ENCODE results near the gene KRTAP4-9.
A peak's percentile ranks its signal among the peaks of the same experiment; 100 is the strongest.
"Not testable (repeated sequence)": the region's sequence is repeated elsewhere in the genome, so short reads cannot be mapped to it uniquely, and the experiment has no call there.

The KRTAP4-9 gene

GRCh38 chr17:41105347-41105746 is at the start of gene KRTAP4-9:
Gene KRTAP4-9, plus strand, starts transcription at chr17:41105389. Its CDS starts 0 bp downstream, at chr17:41105389.
- DNase-seq: not testable (repeated sequence)

DNA sequence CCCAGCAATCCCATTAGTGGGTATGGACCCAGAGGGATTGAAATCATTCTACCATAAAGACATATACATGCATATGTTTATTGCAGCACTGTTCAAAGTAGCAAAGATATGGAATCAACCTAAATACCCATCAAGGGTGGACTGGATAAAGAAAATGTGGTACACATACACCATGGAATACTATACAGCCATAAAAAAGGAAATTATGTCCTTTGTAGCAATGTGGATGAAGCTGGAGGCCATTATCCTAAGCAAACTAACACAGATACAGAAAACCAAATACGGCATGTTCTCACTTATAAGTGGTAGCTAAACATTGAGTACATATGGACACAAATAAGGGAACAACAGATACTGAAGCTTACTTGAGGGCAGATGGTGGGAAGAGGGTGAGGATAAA is 47.6 kb upstream of the KRTAP4-9 start:
- no peak for DNase-seq

- DNase-seq: no peak
Observed at GRCh38 chr17:41058741-41059140, 46.4 kb upstream of the KRTAP4-9 start.

DNA sequence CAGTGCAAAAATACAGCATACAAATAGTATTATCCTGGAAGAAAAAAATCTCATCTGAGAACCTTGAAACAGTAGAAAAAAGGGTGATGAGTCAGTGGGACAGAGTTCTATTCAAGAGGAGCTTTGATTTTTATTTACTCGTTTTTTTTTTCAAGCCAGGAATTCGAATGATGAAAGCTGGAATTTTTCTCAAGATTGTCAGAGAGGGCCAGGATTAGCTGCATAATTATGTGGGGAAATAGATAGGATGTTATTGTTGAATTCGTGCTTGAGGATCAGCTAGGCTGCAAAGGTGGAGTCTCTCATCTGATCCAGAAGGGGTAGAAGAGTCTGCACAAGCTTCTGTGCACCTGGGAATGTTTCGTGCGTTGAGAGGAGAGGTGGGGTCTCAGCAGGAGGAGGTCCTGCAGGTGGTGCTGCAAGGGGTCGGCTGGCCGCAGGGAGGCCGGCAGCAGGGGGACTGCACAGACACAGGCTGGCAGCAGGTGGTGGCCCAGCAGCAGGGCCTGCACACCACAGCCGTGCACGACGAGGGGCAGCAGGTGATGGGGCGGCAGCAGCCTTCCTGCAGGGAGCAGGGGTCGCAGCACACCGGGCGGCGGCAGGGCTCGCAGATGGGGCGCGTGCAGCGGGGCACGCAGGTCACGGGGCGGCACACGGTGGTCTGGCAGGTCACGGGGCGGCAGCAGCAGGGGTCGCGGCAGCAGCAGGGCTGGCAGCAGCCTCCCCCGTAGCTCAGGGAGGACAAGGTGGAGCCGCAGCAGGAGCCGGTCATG is 45.7 kb upstream of the KRTAP4-9 start:
- DNase-seq: not testable (repeated sequence)

DNA sequence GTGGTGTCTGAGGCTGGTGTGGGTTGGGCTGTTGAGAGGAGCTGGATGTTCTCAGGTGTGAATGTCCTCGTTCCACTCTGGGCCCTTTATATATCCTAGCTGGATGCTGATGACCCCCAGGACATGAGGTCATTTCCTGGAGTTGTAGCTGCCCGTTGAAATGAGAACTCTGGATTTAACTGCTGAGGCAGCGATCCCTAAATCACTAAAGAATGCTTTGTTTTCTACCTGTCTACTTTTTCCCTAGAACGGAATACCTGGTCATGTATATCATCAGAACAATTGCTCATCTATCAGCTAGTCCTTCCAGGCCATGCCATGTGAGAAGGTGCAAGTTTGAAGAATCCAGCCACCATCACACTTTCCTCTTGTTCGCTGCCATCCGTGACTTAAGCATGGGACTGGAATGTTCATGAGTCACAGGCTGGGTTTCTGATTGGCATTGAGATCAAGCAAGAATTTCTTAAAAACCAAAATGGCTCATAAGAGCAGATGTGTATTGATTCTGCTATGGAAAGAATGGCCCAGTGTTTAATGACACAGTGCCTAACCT is 45.1 kb upstream of the KRTAP4-9 start, which contains the start of gene KRTAP2-3:
KRTAP2-3 (minus strand) TSS at position 63 of the 553 bp plus-strand sequence. CDS start 64 bp downstream, outside the sequence.
- no peak for DNase-seq

GRCh38 chr17:41061964-41062363 is 43.2 kb upstream of the KRTAP4-9 start:
- DNase-seq: no peak

GRCh38 chr17:41063449-41063848 is 41.7 kb upstream of the KRTAP4-9 start:
- DNase-seq: no peak

- DNase-seq: peak; percentile 7
Observed at GRCh38 chr17:41064301-41064700, 40.9 kb upstream of the KRTAP4-9 start.

DNA sequence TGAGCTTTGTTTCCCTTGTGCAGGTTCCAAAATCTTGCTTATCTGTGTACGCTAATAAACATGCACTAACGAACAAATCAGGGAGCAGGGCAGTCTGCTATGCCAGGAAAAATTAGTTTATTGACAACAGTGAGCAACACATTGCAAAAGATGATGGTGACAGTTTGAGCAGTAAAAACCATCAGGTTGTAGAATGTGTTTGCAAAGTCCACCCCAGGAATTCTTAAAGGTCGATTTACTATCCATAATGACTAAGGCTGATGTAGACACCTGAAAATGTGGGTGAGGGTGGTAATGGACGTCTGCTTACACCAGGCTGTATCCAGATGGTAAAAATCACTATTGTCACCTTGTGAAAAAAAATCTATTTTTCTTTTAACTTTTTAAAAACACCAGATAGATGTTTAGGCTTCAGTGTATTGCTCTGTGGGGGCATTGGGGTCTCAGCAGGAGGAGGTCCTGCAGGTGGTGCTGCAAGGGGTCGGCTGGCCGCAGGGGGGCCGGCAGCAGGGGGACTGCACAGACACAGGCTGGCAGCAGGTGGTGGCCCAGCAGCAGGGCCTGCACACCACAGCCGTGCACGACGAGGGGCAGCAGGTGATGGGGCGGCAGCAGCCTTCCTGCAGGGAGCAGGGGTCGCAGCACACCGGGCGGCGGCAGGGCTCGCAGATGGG is 40.0 kb upstream of the KRTAP4-9 start:
- DNase-seq: not testable (repeated sequence)

GRCh38 chr17:41065829-41066624 is 39.2 kb upstream of the KRTAP4-9 start, which contains the start of gene KRTAP2-4:
Gene KRTAP2-4, minus strand, starts transcription at chr17:41065879. Its CDS starts 34 bp downstream, at chr17:41065845.
- peak; percentile 51 for DNase-seq

DNA sequence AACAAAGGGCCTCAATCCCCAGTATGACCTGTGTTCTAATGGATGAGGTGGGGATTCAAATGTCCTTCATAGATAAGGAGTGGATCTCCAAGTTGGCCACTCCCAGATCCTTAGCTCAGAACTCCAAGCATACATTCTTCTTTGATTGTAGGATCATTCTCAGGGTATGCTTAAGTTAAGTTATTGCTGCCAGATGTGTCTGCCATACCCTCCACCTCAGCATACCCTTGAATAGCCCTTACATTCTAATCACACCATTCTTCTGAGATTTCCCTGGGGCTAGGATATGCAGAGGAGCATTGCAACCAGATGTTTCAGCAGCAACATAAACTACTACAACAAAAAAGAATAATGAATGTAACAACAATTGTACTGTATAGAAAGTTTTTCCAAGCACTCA is 37.9 kb upstream of the KRTAP4-9 start:
- no peak for DNase-seq

- DNase-seq: peak; percentile 14
Observed at GRCh38 chr17:41069031-41069430, 36.2 kb upstream of the KRTAP4-9 start.

DNA sequence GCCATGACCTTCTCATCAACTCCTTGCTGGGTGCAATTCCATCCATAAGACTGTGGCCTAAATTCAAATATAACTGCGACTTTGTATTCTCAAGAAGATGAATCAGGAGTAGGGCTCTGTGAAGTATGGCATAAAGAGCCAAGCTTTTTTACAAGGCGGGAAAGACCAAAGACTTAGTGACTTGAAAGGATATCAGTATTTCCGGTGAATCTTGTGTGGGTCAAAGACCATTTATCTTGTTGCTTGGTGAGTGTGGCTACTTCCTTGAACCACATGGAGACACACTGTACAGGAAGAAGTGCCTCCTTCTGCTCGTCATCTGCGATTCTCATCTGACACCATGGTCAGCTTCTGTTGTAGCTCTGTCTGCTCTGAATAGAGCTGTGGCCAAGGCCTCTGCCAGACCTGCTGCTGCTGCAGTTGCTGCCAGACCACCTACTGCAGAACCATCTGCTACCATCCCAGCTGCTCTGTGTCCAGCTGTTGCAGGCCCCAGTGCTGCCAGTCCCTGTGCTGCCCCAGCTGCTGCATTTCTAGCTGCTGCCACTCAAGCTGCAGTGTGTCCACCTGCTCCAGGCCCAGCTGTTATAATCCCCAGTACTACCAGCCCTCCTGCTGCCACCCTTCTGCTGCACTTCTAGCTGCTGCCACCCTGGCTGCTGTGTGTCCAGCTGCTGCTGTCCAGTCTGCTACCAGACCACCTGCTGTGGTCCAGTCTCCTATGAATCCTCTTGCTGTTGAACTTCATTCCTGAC is 33.4 kb upstream of the KRTAP4-9 start:
- no peak for DNase-seq

DNA sequence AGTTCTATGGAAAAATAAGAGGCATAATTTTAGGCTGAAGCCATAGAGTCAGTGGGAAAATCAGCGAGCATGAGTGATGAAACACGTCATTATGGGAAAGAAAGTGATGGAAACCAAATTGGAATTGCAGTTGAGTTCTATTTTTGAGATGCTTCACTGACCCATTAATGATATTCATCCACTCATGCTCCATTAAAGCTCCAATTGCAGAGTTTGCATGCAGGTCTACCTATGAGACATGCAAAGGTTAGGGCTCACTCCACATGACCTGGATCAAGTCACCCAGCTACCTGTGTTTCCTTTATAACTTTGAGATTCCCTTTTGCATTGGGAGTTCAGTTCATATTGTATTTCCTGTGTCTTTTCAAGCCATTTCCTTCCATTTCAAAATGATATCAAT is 31.5 kb upstream of the KRTAP4-9 start:
- no peak for DNase-seq

- no peak for DNase-seq
Observed at GRCh38 chr17:41076788-41077187, 28.4 kb upstream of the KRTAP4-9 start.

DNA sequence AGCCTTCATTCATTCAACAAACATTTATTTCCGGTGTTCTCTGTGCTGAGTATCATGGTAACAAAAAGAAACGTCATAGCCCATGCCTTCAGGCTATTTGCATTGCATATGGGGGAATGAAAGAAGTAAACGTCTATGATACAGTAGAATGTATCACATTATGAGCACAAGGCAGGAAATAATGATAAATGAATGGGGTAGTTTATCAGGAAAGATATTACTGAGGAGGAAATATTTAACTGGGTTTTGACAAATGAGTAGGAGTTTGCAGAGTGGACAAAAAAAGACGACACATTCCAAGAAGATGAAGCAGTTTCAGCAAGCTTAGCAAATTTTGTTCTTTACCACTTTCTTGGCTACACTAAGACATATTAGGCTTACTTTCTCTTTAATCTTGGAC is 22.6 kb upstream of the KRTAP4-9 start:
- DNase-seq: no peak

DNA sequence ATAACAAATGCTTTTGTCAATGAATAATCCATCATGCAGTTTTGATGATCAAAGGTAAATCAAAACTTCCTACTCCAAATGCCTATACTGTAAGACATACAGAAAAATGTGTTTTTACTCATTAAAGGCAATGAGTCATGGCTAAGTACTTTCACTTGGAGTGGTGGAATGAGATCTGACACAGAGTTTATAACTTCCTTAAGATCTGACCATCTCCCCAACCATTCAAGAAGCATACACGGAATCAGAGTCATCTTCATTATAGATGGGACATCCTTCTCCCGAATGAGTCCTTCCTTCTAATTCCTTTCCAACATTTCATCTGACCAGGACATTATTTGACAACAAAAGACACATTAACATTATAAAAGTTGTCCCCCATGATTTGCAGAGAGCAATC is 21.8 kb upstream of the KRTAP4-9 start:
- not testable (repeated sequence) for DNase-seq

DNA sequence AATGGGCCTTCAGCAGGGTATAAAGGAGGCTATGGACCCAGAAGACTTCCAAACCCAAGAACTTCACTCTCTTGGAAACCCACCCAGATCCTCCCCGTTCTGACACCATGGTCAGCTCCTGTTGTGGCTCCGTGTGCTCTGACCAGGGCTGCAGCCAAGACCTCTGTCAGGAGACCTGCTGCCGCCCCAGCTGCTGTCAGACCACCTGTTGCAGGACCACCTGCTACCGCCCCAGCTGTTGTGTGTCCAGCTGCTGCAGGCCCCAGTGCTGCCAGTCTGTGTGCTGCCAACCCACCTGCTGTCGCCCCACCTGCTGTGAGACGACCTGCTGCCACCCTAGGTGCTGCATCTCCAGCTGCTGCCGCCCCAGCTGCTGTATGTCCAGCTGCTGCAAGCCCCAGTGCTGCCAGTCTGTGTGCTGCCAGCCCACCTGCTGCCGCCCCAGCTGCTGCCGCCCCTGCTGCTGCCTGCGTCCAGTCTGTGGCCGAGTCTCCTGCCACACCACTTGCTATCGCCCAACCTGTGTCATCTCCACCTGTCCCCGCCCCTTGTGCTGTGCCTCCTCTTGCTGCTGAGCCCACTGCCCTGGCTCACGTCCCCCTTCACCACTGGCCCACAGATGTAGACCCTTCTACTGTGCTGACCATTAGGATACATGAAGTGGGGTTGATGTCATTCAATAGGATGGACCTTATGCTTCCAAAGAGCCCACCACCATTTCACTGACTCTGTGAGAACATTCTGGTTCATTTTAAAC is 20.9 kb upstream of the KRTAP4-9 start, which contains the start of gene KRTAP4-7:
KRTAP4-7 (plus strand) TSS at position 51 of the 757 bp plus-strand sequence; CDS start at position 108, 57 bp downstream.
- DNase-seq: not testable (repeated sequence)

DNA sequence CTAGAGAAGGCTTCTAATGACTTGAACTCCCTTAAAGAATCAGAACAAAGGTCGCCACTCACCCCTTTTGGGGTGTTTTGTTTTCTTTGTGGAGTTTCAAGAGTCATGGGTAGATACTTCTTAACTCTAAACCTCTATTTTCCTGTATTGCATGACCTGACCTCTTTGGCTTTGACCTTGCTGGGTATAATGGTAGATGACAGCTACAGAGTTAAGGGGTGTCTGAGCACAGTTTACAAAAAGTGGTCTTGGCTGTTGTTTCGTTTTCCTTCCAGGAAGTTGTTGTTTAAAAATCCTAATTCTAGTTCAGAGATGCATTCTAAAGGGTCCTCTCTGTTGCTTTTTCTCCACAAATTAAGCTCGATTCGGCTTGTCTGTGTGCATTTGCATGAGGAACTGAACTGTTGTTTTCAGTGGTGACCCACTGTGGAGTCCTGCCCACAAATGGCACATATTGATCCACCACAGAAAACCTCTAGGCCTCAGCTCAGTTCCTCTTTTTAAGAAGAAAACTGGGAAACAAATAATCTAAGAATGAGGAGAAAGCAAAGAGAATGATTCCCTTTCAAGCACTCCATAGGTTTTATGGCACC is 16.3 kb upstream of the KRTAP4-9 start:
- not testable (repeated sequence) for DNase-seq

- DNase-seq: no peak
Observed at GRCh38 chr17:41096055-41096454, 9.1 kb upstream of the KRTAP4-9 start.

- no peak for DNase-seq
Observed at GRCh38 chr17:41098042-41098441, 7.1 kb upstream of the KRTAP4-9 start, which contains the start of gene KRTAP4-8. Gene KRTAP4-8, minus strand, starts transcription at chr17:41098142. Its CDS starts 58 bp downstream, at chr17:41098084.
